HCT116 (cell line): ENCODE data around the gene PHF5A. TPM values are rescaled to one million over a fixed set of nuclear protein-coding genes. Genes with fewer than 3 reads are reported as not detected.

Source experiments
- ATAC-seq: fragments of 200-7000 bp; cut with Tn5 transposase; 2 replicates; pipeline ENCODE4 v1.9.1; 2020; ENCODE audit warnings: mild to moderate bottlenecking, moderate library complexity
- BruUV-seq: library from RNA; stranded (reverse); fragments of 400-500 nt; replicated peaks from 2 replicates; lab custom pipeline; 2021; lab: Mats Ljungman, UMichigan
- CTCF ChIA-PET: fragments of 300-600 bp; sonication (Branson Sonifier 250); formaldehyde crosslinking; loops from one replicate; lab custom pipeline; 2021; ENCODE audit warnings: antibody characterized with exemption; lab: Charles Lee
- POLR2A ChIA-PET: fragments of 300-600, 350-600 bp; sonication (Branson Sonifier 250); formaldehyde crosslinking; loops from one replicate; lab custom pipeline; 2021; ENCODE audit warnings: antibody characterized with exemption; lab: Charles Lee
- RAD21 ChIA-PET, 2 experiments: fragments of 300-600 bp; sonication (Branson Sonifier 250); formaldehyde crosslinking; loops; one replicate each; lab custom pipeline; 2023; ENCODE audit warnings: low total read pairs in 2 of 2; ENCODE audit not compliant: uncharacterized antibody in 2 of 2, unreplicated experiment in 2 of 2, low non-redundant PET in 1 of 2; lab: Charles Lee
- DNase-seq: peaks from one replicate; pipeline ENCODE4 v3.0.0-alpha.2; 2010; ENCODE audit warnings: low read depth, low spot score
- H2AFZ ChIP-seq: fragments of 200-600 bp; shearing (Covaris generic), sonication (generic); 2 replicates; pipeline ENCODE4 v1.6.1; 2017; ENCODE audit warnings: low read depth, mixed run types, mixed read lengths, antibody characterized with exemption, low read length; ENCODE audit not compliant: poor library complexity, severe bottlenecking
- H3K27ac ChIP-seq: 2 replicates; pipeline ENCODE4 v1.5.1; 2012; ENCODE audit warnings: low read depth, low read length
- H3K27me3 ChIP-seq: fragments of 200-600 bp; sonication (generic); 2 replicates; pipeline ENCODE4 v1.6.1; 2016; ENCODE audit warnings: mixed run types, low read length, mixed read lengths; ENCODE audit not compliant: insufficient read depth
- H3K36me3 ChIP-seq, 2 experiments: fragments of 200-500 bp in 1 of 2; fragments of 200-600 bp in 1 of 2; sonication (Bioruptor generic) in 1 of 2; sonication (generic) in 1 of 2; 2 replicates each; pipeline versions ENCODE4 v1.5.1 to v1.6.1; 2014 to 2016; ENCODE audit warnings: low read length in 2 of 2, inconsistent platforms in 1 of 2, mixed read lengths in 1 of 2, mixed run types in 1 of 2; ENCODE audit not compliant: insufficient read depth in 2 of 2, control insufficient read depth in 1 of 2
- H3K4me1 ChIP-seq, 2 experiments: fragments of 200-600 bp in 1 of 2; sonication (generic) in 1 of 2; 2 replicates each; pipeline versions ENCODE4 v1.5.1 to v1.6.1; 2012 to 2017; ENCODE audit warnings: low read length in 2 of 2, inconsistent platforms in 1 of 2, mild to moderate bottlenecking in 1 of 2, mixed read lengths in 1 of 2, mixed run types in 1 of 2, moderate library complexity in 1 of 2; ENCODE audit not compliant: insufficient read depth in 2 of 2, control insufficient read depth in 1 of 2
- H3K4me2 ChIP-seq: fragments of 200-600 bp; sonication (generic); 2 replicates; pipeline ENCODE4 v1.6.1; 2017; ENCODE audit warnings: mixed run types, low read length, mixed read lengths
- H3K4me3 ChIP-seq, 2 experiments: fragments of 200-600 bp in 1 of 2; sonication (generic) in 1 of 2; replicated peaks in 1 of 2; 2 replicates each; pipeline ENCODE4 v1.5.1; 2011 to 2016; ENCODE audit warnings: low read length in 2 of 2, control low read depth in 1 of 2, low read depth in 1 of 2, mild to moderate bottlenecking in 1 of 2, mixed read lengths in 1 of 2, mixed run types in 1 of 2
- H3K79me2 ChIP-seq: fragments of 200-600 bp; sonication (generic); 2 replicates; pipeline ENCODE4 v1.6.1; 2017; ENCODE audit warnings: mild to moderate bottlenecking, mixed run types, low read length, moderate library complexity, mixed read lengths; ENCODE audit not compliant: insufficient read depth
- H3K9ac ChIP-seq: fragments of 200-600 bp; sonication (generic); 2 replicates; pipeline ENCODE4 v1.6.1; 2016; ENCODE audit warnings: low read length, mixed read lengths
- H3K9me2 ChIP-seq: fragments of 200-600 bp; sonication (generic), shearing (Covaris generic); 2 replicates; pipeline ENCODE4 v1.6.1; 2017; ENCODE audit warnings: mixed run types, mild to moderate bottlenecking, moderate library complexity; ENCODE audit not compliant: insufficient read depth
- H3K9me3 ChIP-seq, 2 experiments: fragments of 200-500 bp in 1 of 2; fragments of 200-600 bp in 1 of 2; sonication (Bioruptor generic) in 1 of 2; sonication (generic) in 1 of 2; 2 replicates each; pipeline ENCODE4 v1.6.1; 2014 to 2017; ENCODE audit warnings: low read length in 2 of 2, mixed read lengths in 2 of 2, inconsistent platforms in 1 of 2, low read depth in 1 of 2, mild to moderate bottlenecking in 1 of 2, mixed run types in 1 of 2, moderate library complexity in 1 of 2; ENCODE audit not compliant: control insufficient read depth in 1 of 2, insufficient read depth in 1 of 2
- H4K20me1 ChIP-seq: fragments of 200-600 bp; sonication (generic), shearing (Covaris generic); 2 replicates; pipeline ENCODE4 v1.6.1; 2017; ENCODE audit warnings: mixed run types, mild to moderate bottlenecking, moderate library complexity; ENCODE audit not compliant: insufficient read depth
- EGR1 ChIP-seq: IDR thresholded peaks from 2 replicates; pipeline ENCODE4 v1.6.1; 2012; ENCODE audit warnings: low read depth
- ELF1 ChIP-seq: IDR thresholded peaks from 2 replicates; pipeline ENCODE4 v1.6.1; 2012; ENCODE audit warnings: low read depth, borderline replicate concordance
- EZH2 ChIP-seq: fragments of 200-600 bp; sonication (generic); IDR thresholded peaks from 2 replicates; pipeline ENCODE4 v1.6.1; 2017; ENCODE audit warnings: antibody characterized with exemption, mixed run types
- EZH2phosphoT487 ChIP-seq: fragments of 200-600 bp; IDR thresholded peaks from 2 replicates; pipeline ENCODE4 v1.6.1; 2018; ENCODE audit warnings: antibody characterized with exemption, borderline replicate concordance
- FOSL1 ChIP-seq: IDR thresholded peaks from 2 replicates; pipeline ENCODE4 v1.6.1; 2012; ENCODE audit warnings: low read depth
- SIN3A ChIP-seq: IDR thresholded peaks from 2 replicates; pipeline ENCODE4 v1.6.1; 2012; ENCODE audit warnings: low read depth
- SP1 ChIP-seq: IDR thresholded peaks from 2 replicates; pipeline ENCODE4 v1.6.1; 2012; ENCODE audit warnings: low read depth
- YY1 ChIP-seq: IDR thresholded peaks from 2 replicates; pipeline ENCODE4 v1.6.1; 2011; ENCODE audit warnings: low read length, low read depth, moderate library complexity, mild to moderate bottlenecking; ENCODE audit not compliant: insufficient replicate concordance; ENCODE audit errors: extremely low read depth
- ZNF274 ChIP-seq: fragments of 200-500 bp; sonication (Bioruptor generic); IDR thresholded peaks from 2 replicates; pipeline ENCODE4 v1.6.1; 2014; ENCODE audit warnings: mild to moderate bottlenecking, low read depth, low read length, inconsistent platforms
- intact Hi-C: fragments of 100-400 bp; cut with micrococcal nuclease; formaldehyde crosslinking; loops from 2 replicates; pipeline ENCODE4 v1.10.0; 2022
- total RNA-seq: library from RNA; stranded (reverse); gene quantifications from one replicate; pipeline ENCODE4 v1.2.1, GENCODE V29; 2021; ENCODE audit not compliant: unreplicated experiment
- TF ChIP-seq, protein P1 (sequence below), 3 experiments: fragments of 200-600 bp in 1 of 3; sonication (generic) in 1 of 3; IDR thresholded peaks in 2 of 3; conservative IDR thresholded peaks in 1 of 3; 2 replicates each; pipeline ENCODE4 v1.5.1; 2012 to 2017; ENCODE audit warnings: low read depth in 2 of 3, low read length in 2 of 3, antibody characterized with exemption in 1 of 3, borderline replicate concordance in 1 of 3, control low read depth in 1 of 3, mild to moderate bottlenecking in 1 of 3, mixed read lengths in 1 of 3, mixed run types in 1 of 3, moderate library complexity in 1 of 3; ENCODE audit not compliant: insufficient read depth in 1 of 3

Gene PHF5A
- total RNA-seq, 1 experiment from 2014 or later = 86.0 TPM

GRCh38 chr22:41504397-41504796, 35.9 kb upstream of the PHF5A start:
- intact Hi-C loops = no loop called here
- H3K9ac ChIP-seq = no peak overlapping the region
- TF ChIP-seq, protein P1, sequence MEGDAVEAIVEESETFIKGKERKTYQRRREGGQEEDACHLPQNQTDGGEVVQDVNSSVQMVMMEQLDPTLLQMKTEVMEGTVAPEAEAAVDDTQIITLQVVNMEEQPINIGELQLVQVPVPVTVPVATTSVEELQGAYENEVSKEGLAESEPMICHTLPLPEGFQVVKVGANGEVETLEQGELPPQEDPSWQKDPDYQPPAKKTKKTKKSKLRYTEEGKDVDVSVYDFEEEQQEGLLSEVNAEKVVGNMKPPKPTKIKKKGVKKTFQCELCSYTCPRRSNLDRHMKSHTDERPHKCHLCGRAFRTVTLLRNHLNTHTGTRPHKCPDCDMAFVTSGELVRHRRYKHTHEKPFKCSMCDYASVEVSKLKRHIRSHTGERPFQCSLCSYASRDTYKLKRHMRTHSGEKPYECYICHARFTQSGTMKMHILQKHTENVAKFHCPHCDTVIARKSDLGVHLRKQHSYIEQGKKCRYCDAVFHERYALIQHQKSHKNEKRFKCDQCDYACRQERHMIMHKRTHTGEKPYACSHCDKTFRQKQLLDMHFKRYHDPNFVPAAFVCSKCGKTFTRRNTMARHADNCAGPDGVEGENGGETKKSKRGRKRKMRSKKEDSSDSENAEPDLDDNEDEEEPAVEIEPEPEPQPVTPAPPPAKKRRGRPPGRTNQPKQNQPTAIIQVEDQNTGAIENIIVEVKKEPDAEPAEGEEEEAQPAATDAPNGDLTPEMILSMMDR (IDR thresholded peaks at IDR 0.05 in 2 of 3, conservative IDR thresholded peaks at IDR 0.05 in 1 of 3; ENCODE audit: borderline replicate concordance in 1 of 3, insufficient read depth in 1 of 3, low read depth in 2 of 3, low read length in 2 of 3) = no peak
- TF ChIP-seq ZNF274 (no peak), SP1 (no peak), EZH2phosphoT487 (no peak), SIN3A (no peak), YY1 (no peak), EGR1 (no peak), EZH2 (no peak), FOSL1 (no peak), ELF1 (no peak)
- no peak overlapping the region for H3K27ac ChIP-seq
- H3K36me3 ChIP-seq = peaks cover 6 to 20% of the 10 kb centered on the region in 2 experiments; a peak in 3 of 4 replicates
- no peaks in the 10 kb centered on the region for H3K9me3 ChIP-seq
- POLR2A ChIA-PET = no interaction called here
- DNase-seq (no peak), ATAC-seq (no peak)
- H4K20me1 ChIP-seq = no peaks in the 10 kb centered on the region
- CTCF ChIA-PET = no interaction called here
- H3K79me2 ChIP-seq = peaks cover 35% of the 10 kb centered on the region
- no peaks in the 10 kb centered on the region for H3K9me2 ChIP-seq
- no TSS peak for BruUV-seq
- H3K27me3 ChIP-seq = no peaks in the 10 kb centered on the region
- RAD21 ChIA-PET = no interaction called here
- no peak overlapping the region for H2AFZ ChIP-seq
- no peak overlapping the region for H3K4me2 ChIP-seq
- H3K4me1 ChIP-seq = no peaks in the 10 kb centered on the region
- no peak overlapping the region for H3K4me3 ChIP-seq
